Measurements from ENCODE around the gene HIPK4. TPM values are rescaled to one million over a fixed set of nuclear protein-coding genes. Genes with fewer than 3 reads are reported as not detected.
"Not testable (repeated sequence)": the region's sequence is repeated elsewhere in the genome, so short reads cannot be mapped to it uniquely, and the experiment has no call there.

Gene HIPK4
- total RNA-seq, 1 experiment from 2014 or later, result 0.15 TPM

- ChIA-PET CTCF (no interaction called here), POLR2A (ENCODE audit: low non-redundant PET) (no interaction called here)
- Histone ChIP-seq H3K27me3 (replicated peaks; ENCODE audit: insufficient read depth, low read depth, low read length, poor library complexity) (no peaks in the 10 kb centered on the region), H3K4me3 (ENCODE audit: low read depth, low read length, poor library complexity, severe bottlenecking) (no peak overlapping the region), H3K4me1 (ENCODE audit: insufficient read depth, low read length, poor library complexity, severe bottlenecking) (no peaks in the 10 kb centered on the region), H3K27ac (ENCODE audit: low read depth, low read length, poor library complexity, severe bottlenecking) (no peak overlapping the region), H3K9me3 (ENCODE audit: low read depth, low read length, poor library complexity, severe bottlenecking) (no peaks in the 10 kb centered on the region), H3K36me3 (ENCODE audit: insufficient read depth, low read length, poor library complexity, severe bottlenecking) (peaks cover 26% of the 10 kb centered on the region)
- no peak for TF ChIP-seq CTCF (conservative IDR thresholded peaks at IDR 0.05; ENCODE audit: low read depth, low read length)
- no peak for TF ChIP-seq EZH2 (IDR thresholded peaks at IDR 0.05; ENCODE audit: borderline replicate concordance, low read depth, low read length, poor library complexity, severe bottlenecking)
- BruUV-seq (replicated peaks), result no TSS peak
- intact Hi-C loops (cut with micrococcal nuclease; ENCODE audit: unreplicated experiment), result no loop called here
- DNase-seq (ENCODE audit: low spot score), result no peak
Observed at GRCh38 chr19:40335855-40336600, 54.0 kb downstream of the HIPK4 start.

- no peaks in the 10 kb centered on the region for H3K27me3 ChIP-seq (replicated peaks; ENCODE audit: insufficient read depth, low read depth, low read length, poor library complexity)
- TF ChIP-seq CTCF (conservative IDR thresholded peaks at IDR 0.05; ENCODE audit: low read depth, low read length) (no peak), EZH2 (IDR thresholded peaks at IDR 0.05; ENCODE audit: borderline replicate concordance, low read depth, low read length, poor library complexity, severe bottlenecking) (no peak)
- peaks cover 29% of the 10 kb centered on the region for H3K36me3 ChIP-seq (ENCODE audit: insufficient read depth, low read length, poor library complexity, severe bottlenecking)
- H3K4me3 ChIP-seq (ENCODE audit: low read depth, low read length, poor library complexity, severe bottlenecking), result no peak overlapping the region
- no peaks in the 10 kb centered on the region for H3K4me1 ChIP-seq (ENCODE audit: insufficient read depth, low read length, poor library complexity, severe bottlenecking)
- CTCF ChIA-PET, result no interaction called here
- POLR2A ChIA-PET (ENCODE audit: low non-redundant PET), result no interaction called here
- BruUV-seq (replicated peaks), result no TSS peak
- intact Hi-C loops (cut with micrococcal nuclease; ENCODE audit: unreplicated experiment), result no loop called here
- H3K9me3 ChIP-seq (ENCODE audit: low read depth, low read length, poor library complexity, severe bottlenecking), result no peaks in the 10 kb centered on the region
- DNase-seq (ENCODE audit: low spot score), result no peak
- no peak overlapping the region for H3K27ac ChIP-seq (ENCODE audit: low read depth, low read length, poor library complexity, severe bottlenecking)
Observed at GRCh38 chr19:40335101-40335500, 54.9 kb downstream of the HIPK4 start.

- POLR2A ChIA-PET (ENCODE audit: low non-redundant PET); H3K9me3 ChIP-seq (ENCODE audit: low read depth, low read length, poor library complexity, severe bottlenecking); DNase-seq (ENCODE audit: low spot score); H3K4me3 ChIP-seq (ENCODE audit: low read depth, low read length, poor library complexity, severe bottlenecking); H3K27me3 ChIP-seq (replicated peaks; ENCODE audit: insufficient read depth, low read depth, low read length, poor library complexity); H3K27ac ChIP-seq (ENCODE audit: low read depth, low read length, poor library complexity, severe bottlenecking); intact Hi-C loops (cut with micrococcal nuclease; ENCODE audit: unreplicated experiment); BruUV-seq (replicated peaks); CTCF ChIA-PET; H3K4me1 ChIP-seq (ENCODE audit: insufficient read depth, low read length, poor library complexity, severe bottlenecking): not testable (repeated sequence)
- peaks cover 33% of the 10 kb centered on the region for H3K36me3 ChIP-seq (ENCODE audit: insufficient read depth, low read length, poor library complexity, severe bottlenecking)
Observed at GRCh38 chr19:40333083-40333482, 56.9 kb downstream of the HIPK4 start.

- POLR2A ChIA-PET (ENCODE audit: low non-redundant PET), result no interaction called here
- DNase-seq (ENCODE audit: low spot score), result no peak
- intact Hi-C loops (cut with micrococcal nuclease; ENCODE audit: unreplicated experiment), result no loop called here
- Histone ChIP-seq H3K27ac (ENCODE audit: low read depth, low read length, poor library complexity, severe bottlenecking) (no peak overlapping the region), H3K4me1 (ENCODE audit: insufficient read depth, low read length, poor library complexity, severe bottlenecking) (no peaks in the 10 kb centered on the region), H3K9me3 (ENCODE audit: low read depth, low read length, poor library complexity, severe bottlenecking) (no peaks in the 10 kb centered on the region), H3K4me3 (ENCODE audit: low read depth, low read length, poor library complexity, severe bottlenecking) (no peak overlapping the region), H3K36me3 (ENCODE audit: insufficient read depth, low read length, poor library complexity, severe bottlenecking) (peaks cover 37% of the 10 kb centered on the region), H3K27me3 (replicated peaks; ENCODE audit: insufficient read depth, low read depth, low read length, poor library complexity) (no peaks in the 10 kb centered on the region)
- CTCF ChIA-PET, result no interaction called here
- BruUV-seq (replicated peaks), result no TSS peak
- no peak for TF ChIP-seq EZH2 (IDR thresholded peaks at IDR 0.05; ENCODE audit: borderline replicate concordance, low read depth, low read length, poor library complexity, severe bottlenecking)
- no peak for TF ChIP-seq CTCF (conservative IDR thresholded peaks at IDR 0.05; ENCODE audit: low read depth, low read length)
Observed at GRCh38 chr19:40332669-40333068, 57.3 kb downstream of the HIPK4 start.
